ENCODE measurements around the gene RAB35.

RAB35 gene

GRCh38 chr12:120103371-120103770 is 13.2 kb downstream of the RAB35 start:
- DNase-seq (ENCODE audit: low spot score), result no peak

DNA sequence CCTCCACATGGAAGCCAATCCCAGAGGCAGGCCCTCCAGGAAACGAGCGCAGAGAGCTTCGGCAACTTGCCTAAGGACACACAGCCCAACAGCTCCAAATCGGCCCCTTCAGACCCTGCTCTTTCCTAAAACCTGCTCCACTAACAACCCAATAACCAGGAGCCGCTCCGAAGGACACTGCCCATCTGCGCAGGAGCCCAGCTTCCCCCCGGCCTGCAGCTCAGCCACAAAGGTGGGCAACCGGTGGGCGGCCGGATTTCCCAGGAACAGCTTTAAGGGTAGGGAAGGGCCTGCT is 13.6 kb downstream of the RAB35 start:
- no peak for DNase-seq (ENCODE audit: low spot score)

- no peak for DNase-seq (ENCODE audit: low spot score)
Measured at GRCh38 chr12:120102189-120103043, 14.1 kb downstream of the RAB35 start.

GRCh38 chr12:120101617-120102016 is 14.9 kb downstream of the RAB35 start:
- no peak for DNase-seq (ENCODE audit: low spot score)

GRCh38 chr12:120101182-120101581 is 15.4 kb downstream of the RAB35 start:
- DNase-seq (ENCODE audit: low spot score), result no peak

DNA sequence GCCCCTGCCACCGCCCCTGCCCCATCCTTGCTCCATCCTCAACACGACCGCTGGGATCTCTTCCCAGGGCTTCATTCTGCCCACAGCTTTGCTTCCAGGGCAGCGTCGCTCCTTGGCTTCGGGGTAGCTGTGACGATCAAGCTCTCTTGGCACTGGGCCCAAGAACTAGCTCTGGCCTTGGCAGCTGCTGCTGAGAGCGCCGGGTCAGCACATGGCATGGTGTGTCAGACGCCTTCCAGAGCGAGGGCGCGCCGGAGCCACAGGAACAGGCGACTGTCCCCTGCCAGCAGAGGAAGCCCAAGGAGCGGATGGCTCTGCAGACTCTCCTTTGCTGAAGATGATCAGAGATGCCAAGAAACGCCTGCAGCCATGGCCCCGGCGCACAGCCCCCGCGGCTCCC is 15.9 kb downstream of the RAB35 start:
- DNase-seq (ENCODE audit: low spot score), result no peak

DNA sequence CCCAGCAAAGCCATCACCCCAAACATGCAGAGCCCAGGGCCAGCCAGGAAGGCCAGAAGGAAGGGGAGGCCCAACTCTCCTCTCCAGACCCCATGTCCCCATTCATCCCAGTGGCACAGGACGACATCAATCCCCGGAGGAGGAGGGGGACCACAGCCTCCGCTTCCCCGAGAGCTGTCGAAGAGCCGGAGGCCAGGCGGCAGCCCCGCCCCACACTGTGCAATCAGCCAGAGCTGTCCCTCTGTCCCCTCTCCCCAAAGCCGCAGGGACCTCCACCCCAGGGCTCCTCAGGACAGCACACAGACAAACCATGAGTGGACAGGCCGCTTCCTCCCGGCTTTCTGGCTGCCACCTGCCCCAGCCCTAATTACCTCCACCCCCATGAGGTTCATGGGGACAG is 16.8 kb downstream of the RAB35 start:
- no peak for DNase-seq (ENCODE audit: low spot score)

DNA sequence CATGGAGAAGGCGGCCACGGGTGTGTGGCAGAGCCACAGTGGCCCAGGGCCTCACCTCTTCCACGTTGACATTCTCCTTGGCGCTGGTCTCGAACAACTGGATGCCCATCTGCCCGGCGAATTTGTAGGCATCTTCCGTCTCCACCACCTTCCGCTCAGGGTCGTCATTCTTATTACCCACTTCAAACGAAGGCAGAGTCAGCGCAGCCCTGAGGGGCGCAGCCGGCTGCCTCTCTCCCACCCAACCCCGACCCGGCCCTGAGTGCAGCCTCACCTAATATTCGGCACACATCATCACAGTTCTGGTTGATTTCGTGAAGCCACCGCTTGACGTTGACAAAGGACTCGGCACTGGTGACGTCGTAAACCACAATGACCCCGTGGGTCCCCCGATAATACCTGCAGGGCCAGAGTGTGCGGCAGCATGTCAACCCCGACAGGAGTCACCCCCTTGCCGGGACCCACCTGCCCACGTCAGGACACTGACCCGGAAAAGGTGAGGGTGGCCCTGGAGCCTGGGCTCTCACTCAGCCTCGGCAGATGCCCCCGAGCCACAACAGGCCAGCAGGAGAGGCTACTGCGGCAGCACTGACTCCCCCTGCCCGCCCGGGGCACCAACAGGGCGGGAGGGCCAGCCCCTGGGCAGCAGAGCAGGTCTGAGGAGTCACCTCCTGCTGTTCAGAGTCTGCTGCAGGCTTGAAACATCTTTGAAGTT is 17.6 kb downstream of the RAB35 start:
- no peak for DNase-seq (ENCODE audit: low spot score)

- DNase-seq (ENCODE audit: low spot score), result no peak
Measured at GRCh38 chr12:120096671-120097202, 19.8 kb downstream of the RAB35 start.

- DNase-seq (ENCODE audit: low spot score), result no peak
Measured at GRCh38 chr12:120095736-120096135, 20.8 kb downstream of the RAB35 start.

DNA sequence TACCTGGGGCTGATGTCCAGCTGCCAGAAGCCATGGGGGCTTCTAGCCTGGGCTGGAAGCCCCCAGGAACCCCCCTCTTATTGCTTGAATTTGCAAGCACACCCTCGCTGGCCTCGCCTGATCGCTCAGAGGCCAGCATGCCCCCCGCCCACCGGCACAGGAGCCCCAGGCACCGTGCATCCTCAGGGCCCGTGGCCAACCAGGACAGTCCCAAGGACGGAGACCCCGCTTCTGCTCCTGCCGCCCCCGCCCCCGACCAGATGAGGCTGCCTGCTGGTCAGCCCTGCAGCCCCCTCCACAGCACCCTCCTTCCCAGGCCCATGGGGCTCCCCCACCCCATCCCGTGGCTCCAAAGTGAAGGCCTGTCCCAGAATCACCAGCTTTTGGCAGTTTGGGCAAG is 21.2 kb downstream of the RAB35 start:
- no peak for DNase-seq (ENCODE audit: low spot score)

DNA sequence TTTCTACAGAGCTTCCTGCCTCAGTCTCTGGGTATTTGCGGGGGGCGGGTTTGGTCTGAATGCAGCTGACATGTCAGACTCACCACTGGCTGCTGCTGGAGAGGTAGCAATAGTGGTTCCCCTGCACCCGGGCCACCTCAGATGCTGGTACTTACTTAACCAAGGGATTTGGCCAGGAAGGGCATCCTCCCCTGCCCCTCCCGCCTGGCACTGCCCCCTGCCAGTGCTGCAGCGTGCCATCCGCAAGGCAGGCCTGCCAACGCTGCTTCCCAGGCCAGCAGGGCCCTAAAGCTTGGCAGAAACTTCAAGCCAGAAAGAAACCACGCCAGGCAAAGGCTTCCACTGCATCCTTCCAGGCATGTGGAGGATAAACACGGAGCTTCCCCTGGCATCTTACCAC is 22.1 kb downstream of the RAB35 start:
- no peak for DNase-seq (ENCODE audit: low spot score)

- no peak for DNase-seq (ENCODE audit: low spot score)
Measured at GRCh38 chr12:120093592-120094355, 22.8 kb downstream of the RAB35 start.

DNA sequence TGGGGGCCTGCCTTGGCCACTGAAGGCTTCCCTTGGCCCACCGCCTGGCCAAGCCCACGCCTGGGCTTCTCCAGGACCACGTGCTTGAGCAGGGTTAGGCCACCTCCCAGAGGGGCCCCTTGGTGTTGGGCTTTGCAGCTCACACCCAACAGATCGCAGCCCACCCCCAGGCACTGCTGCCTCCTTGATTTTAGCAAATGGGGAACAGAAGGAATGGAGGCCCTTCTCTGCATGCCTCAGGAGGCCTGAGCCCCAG is 23.3 kb downstream of the RAB35 start:
- DNase-seq (ENCODE audit: low spot score), result no peak

DNA sequence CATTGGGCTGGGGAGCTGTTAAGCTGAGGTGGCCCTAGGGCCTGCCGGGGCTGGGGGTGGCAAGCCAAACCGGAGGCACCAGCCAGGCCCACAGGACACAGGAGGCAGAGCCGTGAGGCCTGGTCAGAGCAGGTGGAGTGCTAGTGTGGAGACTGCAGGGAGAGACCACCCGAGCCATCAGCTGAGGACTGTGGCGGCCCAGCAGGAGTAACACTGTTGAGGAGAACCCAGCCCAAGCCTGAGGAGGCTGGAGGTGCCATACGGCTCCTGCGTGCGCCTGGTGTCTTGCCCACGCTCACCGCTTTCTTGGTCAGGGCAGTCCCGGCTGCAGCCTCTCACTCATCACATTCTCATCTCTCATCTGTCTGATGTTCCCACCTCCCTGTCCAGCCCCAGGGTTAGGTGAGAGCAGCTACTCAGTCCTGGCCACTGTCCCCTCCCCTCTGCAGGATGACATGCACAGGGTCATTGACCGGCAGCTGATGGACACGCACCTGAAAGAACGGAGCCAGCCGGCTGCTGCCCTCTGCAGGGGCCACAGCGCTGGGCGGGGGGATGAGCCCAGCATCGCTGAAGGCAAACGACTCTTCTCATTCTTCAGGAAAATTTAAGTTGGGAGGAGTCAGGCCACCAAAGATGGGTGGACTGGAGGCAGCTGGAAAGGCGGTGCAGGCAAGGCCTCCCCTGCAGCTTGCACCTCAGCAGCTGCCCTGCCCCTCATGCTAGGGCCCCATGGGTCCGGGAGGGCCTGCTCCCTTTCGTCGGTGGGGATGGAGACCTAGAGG is 23.8 kb downstream of the RAB35 start:
- no peak for DNase-seq (ENCODE audit: low spot score)

- DNase-seq (ENCODE audit: low spot score), result no peak
Measured at GRCh38 chr12:120091371-120092090, 25.0 kb downstream of the RAB35 start.

DNA sequence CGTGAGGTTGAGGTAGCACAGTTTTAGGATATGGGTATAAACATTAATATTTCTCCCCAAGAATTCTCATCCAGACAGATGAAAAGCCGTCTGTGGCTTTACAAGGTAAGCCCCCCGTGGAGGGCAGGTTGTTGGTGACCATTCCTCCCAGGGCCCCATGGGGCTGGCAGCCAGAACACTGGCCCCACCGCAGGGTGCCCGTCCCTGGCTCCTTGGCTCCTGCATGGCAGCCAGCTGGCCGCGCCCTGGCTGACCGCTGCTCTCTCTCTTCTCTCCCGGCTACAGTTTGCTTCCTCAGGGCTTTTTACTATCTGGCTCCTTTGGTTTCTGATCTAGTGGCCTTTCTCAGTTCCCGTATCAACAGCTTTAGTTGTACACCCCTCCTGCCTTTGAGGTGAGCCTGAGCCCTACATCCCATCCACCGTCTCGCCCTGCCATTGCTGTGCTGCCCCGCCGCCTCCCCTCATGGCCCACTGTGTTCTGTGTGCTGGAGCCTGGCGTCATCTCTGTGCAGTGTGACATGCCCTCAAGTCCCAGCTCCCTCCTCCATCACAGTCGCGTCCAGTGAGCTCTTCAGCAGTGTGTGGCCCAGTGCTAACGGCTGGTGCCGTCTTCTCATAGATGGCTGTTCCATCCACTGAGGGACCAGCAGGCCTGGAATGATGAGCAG is 25.8 kb downstream of the RAB35 start:
- DNase-seq (ENCODE audit: low spot score), result no peak

DNA sequence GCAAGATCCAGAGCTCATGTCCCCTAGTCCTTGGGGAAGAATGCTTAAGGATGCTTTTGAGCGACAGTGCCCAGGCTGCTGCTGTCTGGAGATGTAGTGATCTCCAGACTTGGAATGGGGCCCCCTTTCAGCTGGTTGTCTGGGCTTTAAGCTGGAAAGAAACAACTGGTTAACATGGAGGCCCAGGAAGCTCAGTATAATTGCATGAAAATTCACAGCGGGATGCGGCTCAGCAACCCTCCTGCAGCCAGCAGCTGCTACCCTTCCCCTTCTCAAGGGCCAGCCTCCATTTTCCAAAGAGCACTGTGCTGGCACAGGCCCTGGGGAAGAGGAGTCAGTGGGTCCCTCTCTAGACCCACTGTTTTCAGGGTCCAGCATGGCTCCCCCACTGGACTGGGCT is 26.3 kb downstream of the RAB35 start:
- no peak for DNase-seq (ENCODE audit: low spot score)

DNA sequence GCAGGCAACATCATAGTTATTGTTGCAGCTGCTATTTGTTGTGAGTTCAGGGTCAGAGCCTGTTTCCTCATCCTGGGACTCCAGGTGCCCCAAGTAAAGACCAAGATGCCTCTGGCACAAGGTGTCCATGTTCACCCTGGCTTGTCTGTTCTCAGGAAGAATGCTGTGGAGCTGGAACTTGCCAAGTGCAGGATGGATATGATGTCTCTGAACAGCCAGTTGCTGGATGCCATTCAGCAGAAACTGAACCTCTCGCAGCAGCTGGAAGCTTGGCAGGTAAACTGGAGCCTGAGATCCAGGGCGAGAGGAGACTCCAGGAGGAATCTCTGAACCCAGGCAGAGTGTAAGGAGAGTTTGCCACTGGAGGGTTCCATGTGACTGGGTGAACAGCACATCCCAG is 26.8 kb downstream of the RAB35 start:
- no peak for DNase-seq (ENCODE audit: low spot score)

GRCh38 chr12:120089105-120089504 is 27.4 kb downstream of the RAB35 start:
- no peak for DNase-seq (ENCODE audit: low spot score)

Measured in COLO829 (cell line).